HG03064 (cell line): ENCODE results near the gene RNF223.
"Not testable (repeated sequence)": the region's sequence is repeated elsewhere in the genome, so short reads cannot be mapped to it uniquely, and the experiment has no call there.

Experiments used
- ATAC-seq: cut with Tn5 transposase; IDR thresholded peaks from one replicate; pipeline ENCODE4 v1.9.1; 2021; ENCODE audit warnings: low read depth; ENCODE audit not compliant: unreplicated experiment

The RNF223 gene

GRCh38 chr1:1033009-1033587 is 41.0 kb downstream of the RNF223 start:
- peak; percentile 57 for ATAC-seq

GRCh38 chr1:1032424-1032823 is 41.7 kb downstream of the RNF223 start:
- no peak for ATAC-seq

GRCh38 chr1:1031659-1032235 is 42.4 kb downstream of the RNF223 start:
- no peak for ATAC-seq

DNA sequence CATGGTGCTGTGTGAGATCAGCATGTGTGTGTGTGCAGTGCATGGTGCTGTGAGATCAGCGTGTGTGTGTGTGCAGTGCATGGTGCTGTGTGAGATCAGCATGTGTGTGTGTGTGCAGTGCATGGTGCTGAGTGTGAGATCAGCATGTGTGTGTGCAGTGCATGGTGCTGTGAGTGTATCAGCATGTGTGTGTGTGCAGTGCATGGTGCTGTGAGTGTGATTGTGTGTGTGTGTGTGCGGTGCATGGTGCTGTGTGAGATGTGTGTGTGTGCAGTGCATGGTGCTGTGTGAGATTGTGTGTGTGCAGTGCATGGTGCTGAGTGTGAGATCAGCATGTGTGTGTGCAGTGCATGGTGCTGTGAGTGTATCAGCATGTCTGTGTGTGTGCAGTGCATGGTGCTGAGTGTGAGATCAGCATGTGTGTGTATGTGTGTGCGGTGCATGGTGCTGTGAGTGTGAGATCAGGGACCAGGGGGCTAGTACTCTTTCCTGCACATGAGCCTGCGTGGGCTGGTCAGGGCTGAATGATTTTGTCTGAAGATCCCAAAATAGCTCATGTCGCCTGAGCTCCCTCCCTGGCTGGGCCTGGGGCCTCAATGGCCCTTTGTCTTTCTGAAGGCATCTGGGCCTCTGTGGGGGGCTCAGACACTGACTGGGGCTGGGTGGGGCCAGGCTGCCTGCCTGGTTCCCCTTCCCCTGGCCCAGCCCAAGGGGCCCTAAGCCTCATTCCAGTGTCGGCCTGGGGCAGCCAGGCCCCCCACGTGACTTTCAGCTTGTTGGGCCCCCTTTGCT is 43.0 kb downstream of the RNF223 start:
- ATAC-seq = not testable (repeated sequence)

- no peak for ATAC-seq
These were observed 46.3 kb downstream of the RNF223 start for GRCh38 chr1:1027791-1028190.

- ATAC-seq = no peak
These were observed 47.3 kb downstream of the RNF223 start for GRCh38 chr1:1026599-1027413.

GRCh38 chr1:1025730-1026129 is 48.4 kb downstream of the RNF223 start:
- no peak for ATAC-seq

GRCh38 chr1:1024771-1025699 is 49.1 kb downstream of the RNF223 start:
- no peak for ATAC-seq

GRCh38 chr1:1024149-1024770 is 49.8 kb downstream of the RNF223 start:
- ATAC-seq = no peak

DNA sequence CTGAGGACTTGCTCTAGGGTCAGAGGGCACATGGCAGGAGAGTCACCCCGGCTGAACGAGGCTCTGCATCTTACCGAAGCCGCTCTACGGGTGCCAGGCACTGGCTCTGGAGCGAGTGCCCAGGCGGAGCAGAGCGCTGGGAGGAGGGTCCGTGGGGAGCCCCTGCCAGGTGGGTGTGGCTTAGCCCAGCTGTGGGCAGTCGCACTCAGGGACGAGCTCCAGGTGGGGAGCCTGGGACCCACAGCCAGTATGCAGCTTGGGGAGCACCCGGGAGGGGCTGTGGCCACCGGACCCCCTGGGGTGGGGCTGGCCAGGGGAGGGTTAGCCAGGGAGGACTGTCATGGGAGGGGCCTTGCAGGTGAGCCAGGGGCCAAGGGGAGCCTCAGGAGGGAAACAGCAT is 50.4 kb downstream of the RNF223 start:
- ATAC-seq = no peak

DNA sequence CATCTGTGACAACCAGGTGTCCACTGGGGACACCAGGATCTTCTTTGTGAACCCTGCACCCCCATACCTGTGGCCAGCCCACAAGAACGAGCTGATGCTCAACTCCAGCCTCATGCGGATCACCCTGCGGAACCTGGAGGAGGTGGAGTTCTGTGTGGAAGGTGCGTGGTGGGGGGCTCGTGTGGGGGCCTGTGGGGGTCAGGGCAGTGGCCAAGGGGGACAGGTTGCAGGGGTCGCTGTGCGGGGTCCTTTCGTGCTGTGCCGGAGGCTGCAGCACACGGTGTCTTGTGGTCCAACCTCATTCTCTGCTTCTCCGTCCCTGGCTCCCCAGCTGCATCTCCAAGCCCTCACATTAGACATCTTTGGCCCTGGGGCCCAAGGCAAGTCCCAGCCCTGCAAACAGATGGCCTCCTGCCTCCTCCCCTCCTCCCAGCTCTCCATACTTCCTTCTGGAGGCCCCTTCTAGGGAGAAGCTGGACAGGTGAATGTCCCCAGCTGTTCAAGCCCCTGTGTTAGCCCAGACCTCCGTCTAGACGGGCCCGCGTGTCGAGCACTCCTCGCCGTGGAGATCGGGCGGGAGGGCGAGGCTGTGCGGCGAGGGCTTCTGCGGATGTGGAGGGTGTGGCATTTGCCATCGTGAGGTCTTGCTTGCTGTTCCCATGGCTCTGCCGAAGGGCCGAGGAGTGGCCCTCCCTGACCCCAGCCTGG is 51.6 kb downstream of the RNF223 start:
- no peak for ATAC-seq

- ATAC-seq = no peak
These were observed 52.2 kb downstream of the RNF223 start for GRCh38 chr1:1021920-1022259.

- ATAC-seq = no peak
These were observed 52.8 kb downstream of the RNF223 start for GRCh38 chr1:1021010-1021919.
